ENCODE data around the gene FN3KRP. TPM values are rescaled to one million over a fixed set of nuclear protein-coding genes. Genes with fewer than 3 reads are reported as not detected.

Gene FN3KRP
- total and polyA plus RNA-seq, 2 of the 13 experiments (the other 11 are each of a cell fraction or from before 2014, with no cell fraction given): 22.4 to 28.2 TPM

GRCh38 chr17:82737967-82738877 lies 21.7 kb downstream of the FN3KRP start (continued):
- TF ChIP-seq NFATC3 (CRISPR knock-in tag; IDR thresholded peaks at IDR 0.05) (peak; percentile 84), HNRNPH1 (optimal IDR thresholded peaks at IDR 0.05; ENCODE audit: low read depth, low read length) (no peak), ZFX (CRISPR knock-in tag; IDR thresholded peaks at IDR 0.05; ENCODE audit: low read depth) (peak; percentile 100), CREB3 (CRISPR knock-in tag; IDR thresholded peaks at IDR 0.05) (peak; percentile 98), ZNF264 (CRISPR knock-in tag; IDR thresholded peaks at IDR 0.05) (peak; percentile 98), ZNF263 (CRISPR knock-in tag; IDR thresholded peaks at IDR 0.05) (peak; percentile 91), NFIB (CRISPR knock-in tag; IDR thresholded peaks at IDR 0.05; ENCODE audit: borderline replicate concordance) (no peak), ZNF772 (CRISPR knock-in tag; IDR thresholded peaks at IDR 0.05) (peak; percentile 100), FOXA3 (CRISPR knock-in tag; IDR thresholded peaks at IDR 0.05) (peak; percentile 100), ZNF3 (CRISPR knock-in tag; IDR thresholded peaks at IDR 0.05) (peak; percentile 91), ZNF496 (CRISPR knock-in tag; IDR thresholded peaks at IDR 0.05; ENCODE audit: insufficient replicate concordance) (no peak), HOXA9 (CRISPR knock-in tag; IDR thresholded peaks at IDR 0.05; ENCODE audit: borderline replicate concordance) (peak; percentile 99), ZFYVE20 (CRISPR knock-in tag; IDR thresholded peaks at IDR 0.05; ENCODE audit: borderline replicate concordance, low read depth) (0 out of 2 replicates have a peak, but pooled peaks have one; percentile 59), ZNF383 (CRISPR knock-in tag; IDR thresholded peaks at IDR 0.05; ENCODE audit: borderline replicate concordance) (peak; percentile 92; the same call in 1 of the 2 replicates), ZNF136 (CRISPR knock-in tag; IDR thresholded peaks at IDR 0.05; ENCODE audit: low read depth) (peak; percentile 100), CHD4 (IDR thresholded peaks at IDR 0.05; ENCODE audit: borderline replicate concordance, low read length) (peak; percentile 72; the same call in 1 of the 2 replicates), GPBP1L1 (CRISPR knock-in tag; IDR thresholded peaks at IDR 0.05) (no peak), CBX1 (IDR thresholded peaks at IDR 0.05; ENCODE audit: low read depth) (peak; percentile 48), HNRNPL (IDR thresholded peaks at IDR 0.05; ENCODE audit: low read depth, low read length) (peak; percentile 98)
- TF ChIP-seq, protein P1, sequence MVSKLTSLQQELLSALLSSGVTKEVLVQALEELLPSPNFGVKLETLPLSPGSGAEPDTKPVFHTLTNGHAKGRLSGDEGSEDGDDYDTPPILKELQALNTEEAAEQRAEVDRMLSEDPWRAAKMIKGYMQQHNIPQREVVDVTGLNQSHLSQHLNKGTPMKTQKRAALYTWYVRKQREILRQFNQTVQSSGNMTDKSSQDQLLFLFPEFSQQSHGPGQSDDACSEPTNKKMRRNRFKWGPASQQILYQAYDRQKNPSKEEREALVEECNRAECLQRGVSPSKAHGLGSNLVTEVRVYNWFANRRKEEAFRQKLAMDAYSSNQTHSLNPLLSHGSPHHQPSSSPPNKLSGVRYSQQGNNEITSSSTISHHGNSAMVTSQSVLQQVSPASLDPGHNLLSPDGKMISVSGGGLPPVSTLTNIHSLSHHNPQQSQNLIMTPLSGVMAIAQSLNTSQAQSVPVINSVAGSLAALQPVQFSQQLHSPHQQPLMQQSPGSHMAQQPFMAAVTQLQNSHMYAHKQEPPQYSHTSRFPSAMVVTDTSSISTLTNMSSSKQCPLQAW (CRISPR knock-in tag; IDR thresholded peaks at IDR 0.05): peak; percentile 99
- TF ChIP-seq, protein P2, sequence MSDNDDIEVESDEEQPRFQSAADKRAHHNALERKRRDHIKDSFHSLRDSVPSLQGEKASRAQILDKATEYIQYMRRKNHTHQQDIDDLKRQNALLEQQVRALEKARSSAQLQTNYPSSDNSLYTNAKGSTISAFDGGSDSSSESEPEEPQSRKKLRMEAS (IDR thresholded peaks at IDR 0.05): peak; percentile 99
- TF ChIP-seq, protein P3, sequence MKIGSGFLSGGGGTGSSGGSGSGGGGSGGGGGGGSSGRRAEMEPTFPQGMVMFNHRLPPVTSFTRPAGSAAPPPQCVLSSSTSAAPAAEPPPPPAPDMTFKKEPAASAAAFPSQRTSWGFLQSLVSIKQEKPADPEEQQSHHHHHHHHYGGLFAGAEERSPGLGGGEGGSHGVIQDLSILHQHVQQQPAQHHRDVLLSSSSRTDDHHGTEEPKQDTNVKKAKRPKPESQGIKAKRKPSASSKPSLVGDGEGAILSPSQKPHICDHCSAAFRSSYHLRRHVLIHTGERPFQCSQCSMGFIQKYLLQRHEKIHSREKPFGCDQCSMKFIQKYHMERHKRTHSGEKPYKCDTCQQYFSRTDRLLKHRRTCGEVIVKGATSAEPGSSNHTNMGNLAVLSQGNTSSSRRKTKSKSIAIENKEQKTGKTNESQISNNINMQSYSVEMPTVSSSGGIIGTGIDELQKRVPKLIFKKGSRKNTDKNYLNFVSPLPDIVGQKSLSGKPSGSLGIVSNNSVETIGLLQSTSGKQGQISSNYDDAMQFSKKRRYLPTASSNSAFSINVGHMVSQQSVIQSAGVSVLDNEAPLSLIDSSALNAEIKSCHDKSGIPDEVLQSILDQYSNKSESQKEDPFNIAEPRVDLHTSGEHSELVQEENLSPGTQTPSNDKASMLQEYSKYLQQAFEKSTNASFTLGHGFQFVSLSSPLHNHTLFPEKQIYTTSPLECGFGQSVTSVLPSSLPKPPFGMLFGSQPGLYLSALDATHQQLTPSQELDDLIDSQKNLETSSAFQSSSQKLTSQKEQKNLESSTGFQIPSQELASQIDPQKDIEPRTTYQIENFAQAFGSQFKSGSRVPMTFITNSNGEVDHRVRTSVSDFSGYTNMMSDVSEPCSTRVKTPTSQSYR (CRISPR knock-in tag; IDR thresholded peaks at IDR 0.05; ENCODE audit: borderline replicate concordance): peak; percentile 97
